H9 (cell line): ENCODE data around the gene RASGRF2. TPM values are rescaled to one million over a fixed set of nuclear protein-coding genes. Genes with fewer than 3 reads are reported as not detected.

ENCODE experiments used
- DNase-seq: peaks from one replicate; pipeline ENCODE4 v3.0.0-alpha.2; 2017
- H2AFZ ChIP-seq: one replicate; pipeline ENCODE4 v1.6.1; 2013; ENCODE audit warnings: mild to moderate bottlenecking, low read length, control low read depth, moderate library complexity
- H2AK5ac ChIP-seq: 2 replicates; pipeline ENCODE4 v1.6.1; 2013; ENCODE audit warnings: low read length, control low read depth, mixed read lengths; ENCODE audit not compliant: insufficient read length
- H2BK120ac ChIP-seq: one replicate; pipeline ENCODE4 v1.6.1; 2013; ENCODE audit warnings: low read depth, mild to moderate bottlenecking, low read length, control low read depth, inconsistent platforms; ENCODE audit not compliant: poor library complexity, severe bottlenecking
- H2BK12ac ChIP-seq: 2 replicates; pipeline ENCODE4 v1.6.1; 2013; ENCODE audit warnings: low read length, control low read depth, mixed read lengths, low read depth; ENCODE audit not compliant: insufficient read length
- H2BK15ac ChIP-seq: 2 replicates; pipeline ENCODE4 v1.6.1; 2013; ENCODE audit warnings: low read depth, low read length, control low read depth
- H2BK20ac ChIP-seq: one replicate; pipeline ENCODE4 v1.6.1; 2013; ENCODE audit warnings: low read depth, mild to moderate bottlenecking, low read length, control low read depth, inconsistent platforms; ENCODE audit not compliant: poor library complexity, severe bottlenecking
- H2BK5ac ChIP-seq: 2 replicates; pipeline ENCODE4 v1.6.1; 2013; ENCODE audit warnings: low read length, control low read depth, mixed read lengths; ENCODE audit not compliant: insufficient read length
- H3K14ac ChIP-seq: 2 replicates; pipeline ENCODE4 v1.6.1; 2013; ENCODE audit warnings: low read length, control low read depth; ENCODE audit not compliant: insufficient read depth
- H3K18ac ChIP-seq: 2 replicates; pipeline ENCODE4 v1.6.1; 2013; ENCODE audit warnings: low read depth, mild to moderate bottlenecking, mixed read lengths, low read length, control low read depth; ENCODE audit not compliant: insufficient read length
- H3K23ac ChIP-seq: 2 replicates; pipeline ENCODE4 v1.6.1; 2013; ENCODE audit warnings: low read length, control low read depth, mixed read lengths, low read depth; ENCODE audit not compliant: insufficient read length
- H3K23me2 ChIP-seq: 2 replicates; pipeline ENCODE4 v1.6.1; 2013; ENCODE audit warnings: low read depth, mild to moderate bottlenecking, mixed read lengths, low read length, control low read depth; ENCODE audit not compliant: insufficient read length, poor library complexity, severe bottlenecking
- H3K27ac ChIP-seq: 2 replicates; pipeline ENCODE4 v1.5.1; 2013; ENCODE audit warnings: low read length, control low read depth, mixed read lengths, low read depth; ENCODE audit not compliant: insufficient read length
- H3K27me3 ChIP-seq: 2 replicates; pipeline ENCODE4 v1.6.1; 2013; ENCODE audit warnings: low read length, control low read depth, inconsistent platforms; ENCODE audit not compliant: insufficient read depth
- H3K4ac ChIP-seq: 2 replicates; pipeline ENCODE4 v1.6.1; 2013; ENCODE audit warnings: low read depth, mild to moderate bottlenecking, control low read depth, inconsistent platforms, low read length, moderate library complexity
- H3K4me1 ChIP-seq: 2 replicates; pipeline ENCODE4 v1.6.1; 2013; ENCODE audit warnings: low read length, control low read depth, inconsistent platforms; ENCODE audit not compliant: insufficient read depth
- H3K4me2 ChIP-seq: 2 replicates; pipeline ENCODE4 v1.6.1; 2013; ENCODE audit warnings: low read length, control low read depth, mixed read lengths; ENCODE audit not compliant: insufficient read length, insufficient read depth
- H3K56ac ChIP-seq: 2 replicates; pipeline ENCODE4 v1.6.1; 2013; ENCODE audit warnings: low read depth, mild to moderate bottlenecking, mixed read lengths, low read length, control low read depth; ENCODE audit not compliant: insufficient read length
- H3K79me1 ChIP-seq: 2 replicates; pipeline ENCODE4 v1.6.1; 2013; ENCODE audit warnings: low read depth, mild to moderate bottlenecking, moderate library complexity, low read length, control low read depth, inconsistent platforms; ENCODE audit not compliant: insufficient read depth, poor library complexity, severe bottlenecking
- H3K79me2 ChIP-seq: 2 replicates; pipeline ENCODE4 v1.6.1; 2013; ENCODE audit warnings: low read length, control low read depth, inconsistent platforms; ENCODE audit not compliant: insufficient read depth
- H3K9ac ChIP-seq: 2 replicates; pipeline ENCODE4 v1.6.1; 2013; ENCODE audit warnings: low read length, control low read depth, mixed read lengths; ENCODE audit not compliant: insufficient read length; ENCODE audit errors: extremely low read depth
- H3K9me3 ChIP-seq: one replicate; pipeline ENCODE4 v1.6.1; 2013; ENCODE audit warnings: low read depth, low read length, inconsistent platforms; ENCODE audit not compliant: control insufficient read depth
- H3T11ph ChIP-seq: one replicate; pipeline ENCODE4 v1.6.1; 2013; ENCODE audit warnings: mild to moderate bottlenecking, low read length, control low read depth, inconsistent platforms
- H4K20me1 ChIP-seq: one replicate; pipeline ENCODE4 v1.6.1; 2013; ENCODE audit not compliant: control insufficient read depth, insufficient read length, insufficient read depth
- H4K5ac ChIP-seq: 2 replicates; pipeline ENCODE4 v1.6.1; 2013; ENCODE audit warnings: low read depth, mild to moderate bottlenecking, mixed read lengths, low read length, control low read depth; ENCODE audit not compliant: insufficient read length
- H4K8ac ChIP-seq: replicated peaks from 2 replicates; pipeline ENCODE4 v1.6.1; 2013; ENCODE audit warnings: low read length, control low read depth, mixed read lengths, low read depth; ENCODE audit not compliant: insufficient read length
- H4K91ac ChIP-seq: 2 replicates; pipeline ENCODE4 v1.6.1; 2013; ENCODE audit warnings: low read depth, mild to moderate bottlenecking, moderate library complexity, mixed read lengths, low read length, control low read depth; ENCODE audit not compliant: insufficient read length
- H3K27ac Mint-ChIP-seq, 3 experiments: 2 replicates in 2 of 3; 3 replicates in 1 of 3; pipeline ENCODE4 v1.8.0; 2020 to 2021; ENCODE audit warnings: mixed read lengths in 3 of 3, mild to moderate bottlenecking in 1 of 3, moderate library complexity in 1 of 3
- H3K27me3 Mint-ChIP-seq: 2 replicates; pipeline ENCODE4 v1.8.0; 2021; ENCODE audit warnings: low read depth, mild to moderate bottlenecking, moderate library complexity, mixed read lengths
- H3K36me3 Mint-ChIP-seq, 3 experiments: 2 replicates in 2 of 3; 3 replicates in 1 of 3; pipeline ENCODE4 v1.8.0; 2020 to 2021; ENCODE audit warnings: low read depth in 3 of 3, mixed read lengths in 3 of 3; ENCODE audit not compliant: insufficient read depth in 1 of 3
- H3K4me1 Mint-ChIP-seq, 2 experiments: 2 replicates each; pipeline ENCODE4 v1.8.0; 2020; ENCODE audit warnings: mixed read lengths in 2 of 2
- H3K4me3 Mint-ChIP-seq, 2 experiments: 2 replicates in 1 of 2; 3 replicates in 1 of 2; pipeline ENCODE4 v1.8.0; 2020 to 2021; ENCODE audit warnings: mild to moderate bottlenecking in 2 of 2, mixed read lengths in 2 of 2, moderate library complexity in 1 of 2
- H3K9me3 Mint-ChIP-seq, 2 experiments: 2 replicates in 1 of 2; 3 replicates in 1 of 2; pipeline ENCODE4 v1.8.0; 2020; ENCODE audit warnings: mild to moderate bottlenecking in 2 of 2, mixed read lengths in 2 of 2, moderate library complexity in 1 of 2
- WGBS: extraction: QIAGEN DNeasy Blood & Tissue Kit; methylation state at CpG from one replicate; pipeline ENCODE4 v1.1.7; 2013; ENCODE audit warnings: missing lambda C conversion rate, low lambda C conversion rate, mixed read lengths; ENCODE audit not compliant: insufficient read length; ENCODE audit errors: extremely low coverage; 5-methylcytosine and 5-hydroxymethylcytosine counted together
- total RNA-seq: library from RNA; stranded (reverse); gene quantifications from 2 replicates; pipeline ENCODE4 v1.2.1, GENCODE V29; 2021
- TF ChIP-seq, protein P1 (sequence below): fragments of 200-600 bp; sonication (generic); conservative IDR thresholded peaks from 3 replicates; pipeline ENCODE4 v1.8.0; 2021; ENCODE audit warnings: antibody characterized with exemption, mild to moderate bottlenecking

Gene RASGRF2
- total RNA-seq, 1 experiment from 2014 or later, result 13.5 TPM

GRCh38 chr5:81038495-81038894 is 78.3 kb downstream of the RASGRF2 start:
- Mint-ChIP-seq H3K9me3 (peaks cover 13 to 18% of the 10 kb centered on the region in 2 experiments), H3K36me3 (peaks cover 3 to 7% (median 6%) of the 10 kb centered on the region in 3 experiments; a peak in 5 of 7 replicates), H3K4me3 (no peak overlapping the region), H3K4me1 (peaks cover 6% of the 10 kb centered on the region in 2 experiments), H3K27me3 (no peaks in the 10 kb centered on the region), H3K27ac (no peak overlapping the region)
- no CpG with 5 or more reads among the region's 1 CpG for WGBS
- Histone ChIP-seq H3K56ac (no peak overlapping the region), H3K23me2 (no peaks in the 10 kb centered on the region), H3K4me2 (no peak overlapping the region), H3K9me3 (no peaks in the 10 kb centered on the region), H2AK5ac (no peak overlapping the region), H3K14ac (no peak overlapping the region), H2BK20ac (no peak overlapping the region), H3K9ac (no peak overlapping the region), H2BK12ac (no peak overlapping the region), H4K5ac (no peak overlapping the region), H2AFZ (no peak overlapping the region), H3K27ac (no peak overlapping the region), H3K18ac (no peak overlapping the region), H2BK5ac (no peak overlapping the region), H3K79me2 (no peaks in the 10 kb centered on the region), H4K20me1 (no peaks in the 10 kb centered on the region), H3T11ph (no peak overlapping the region), H4K8ac (no peak overlapping the region), H3K23ac (no peak overlapping the region), H2BK120ac (no peak overlapping the region), H3K79me1 (no peaks in the 10 kb centered on the region), H3K27me3 (no peaks in the 10 kb centered on the region), H3K4ac (no peak overlapping the region), H4K91ac (no peak overlapping the region), H2BK15ac (no peak overlapping the region), H3K4me1 (no peaks in the 10 kb centered on the region; the same call in 1 of the 2 replicates)
- DNase-seq, result no peak
- TF ChIP-seq, protein P1, sequence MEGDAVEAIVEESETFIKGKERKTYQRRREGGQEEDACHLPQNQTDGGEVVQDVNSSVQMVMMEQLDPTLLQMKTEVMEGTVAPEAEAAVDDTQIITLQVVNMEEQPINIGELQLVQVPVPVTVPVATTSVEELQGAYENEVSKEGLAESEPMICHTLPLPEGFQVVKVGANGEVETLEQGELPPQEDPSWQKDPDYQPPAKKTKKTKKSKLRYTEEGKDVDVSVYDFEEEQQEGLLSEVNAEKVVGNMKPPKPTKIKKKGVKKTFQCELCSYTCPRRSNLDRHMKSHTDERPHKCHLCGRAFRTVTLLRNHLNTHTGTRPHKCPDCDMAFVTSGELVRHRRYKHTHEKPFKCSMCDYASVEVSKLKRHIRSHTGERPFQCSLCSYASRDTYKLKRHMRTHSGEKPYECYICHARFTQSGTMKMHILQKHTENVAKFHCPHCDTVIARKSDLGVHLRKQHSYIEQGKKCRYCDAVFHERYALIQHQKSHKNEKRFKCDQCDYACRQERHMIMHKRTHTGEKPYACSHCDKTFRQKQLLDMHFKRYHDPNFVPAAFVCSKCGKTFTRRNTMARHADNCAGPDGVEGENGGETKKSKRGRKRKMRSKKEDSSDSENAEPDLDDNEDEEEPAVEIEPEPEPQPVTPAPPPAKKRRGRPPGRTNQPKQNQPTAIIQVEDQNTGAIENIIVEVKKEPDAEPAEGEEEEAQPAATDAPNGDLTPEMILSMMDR, result no peak
